ENCODE measurements around the gene KRTAP10-1. TPM values are rescaled to one million over a fixed set of nuclear protein-coding genes. Genes with fewer than 3 reads are reported as not detected.

Gene KRTAP10-1
- total RNA-seq, 1 experiment from 2014 or later = not detected

DNA sequence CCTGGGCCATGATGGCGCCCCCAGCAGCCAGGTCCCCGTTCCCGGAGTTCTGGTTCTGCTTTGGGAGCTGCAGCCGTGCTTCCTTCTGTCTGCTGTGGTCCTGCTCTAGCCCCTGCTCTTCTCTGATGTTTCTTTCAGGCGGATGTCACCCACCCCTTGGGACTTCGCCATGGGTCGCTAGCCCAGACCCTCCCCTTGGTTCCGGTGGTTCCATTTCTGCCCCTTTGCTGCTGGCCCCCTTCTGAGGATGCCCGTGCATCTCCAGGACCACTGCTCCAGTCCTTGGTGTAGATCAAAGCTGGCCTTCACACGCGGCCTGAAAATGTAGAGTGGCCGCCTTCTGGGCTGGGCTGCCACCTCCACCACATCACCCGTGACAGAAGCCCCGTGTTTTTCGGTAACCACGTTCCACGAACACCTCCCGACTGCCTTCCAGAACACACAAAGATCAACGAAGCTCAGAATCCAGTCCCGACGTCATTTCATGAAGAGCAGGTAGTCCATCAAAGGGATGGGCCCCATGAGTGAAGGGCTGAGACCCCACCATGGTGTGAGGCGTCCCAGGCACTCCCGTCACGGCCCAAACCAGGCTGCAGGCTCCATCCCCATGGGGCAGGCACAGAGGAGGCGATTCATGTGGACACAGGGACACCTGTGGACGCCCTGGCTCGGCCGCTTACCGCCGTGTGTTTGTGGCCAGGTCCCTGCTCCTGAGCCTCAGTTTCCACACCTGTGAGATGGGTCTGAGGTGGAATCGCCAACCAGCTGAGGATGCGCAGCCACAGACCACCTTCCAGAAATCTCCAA lies 24.4 kb downstream of the KRTAP10-1 start:
- DNase-seq (ENCODE audit: low spot score) = no peak

DNA sequence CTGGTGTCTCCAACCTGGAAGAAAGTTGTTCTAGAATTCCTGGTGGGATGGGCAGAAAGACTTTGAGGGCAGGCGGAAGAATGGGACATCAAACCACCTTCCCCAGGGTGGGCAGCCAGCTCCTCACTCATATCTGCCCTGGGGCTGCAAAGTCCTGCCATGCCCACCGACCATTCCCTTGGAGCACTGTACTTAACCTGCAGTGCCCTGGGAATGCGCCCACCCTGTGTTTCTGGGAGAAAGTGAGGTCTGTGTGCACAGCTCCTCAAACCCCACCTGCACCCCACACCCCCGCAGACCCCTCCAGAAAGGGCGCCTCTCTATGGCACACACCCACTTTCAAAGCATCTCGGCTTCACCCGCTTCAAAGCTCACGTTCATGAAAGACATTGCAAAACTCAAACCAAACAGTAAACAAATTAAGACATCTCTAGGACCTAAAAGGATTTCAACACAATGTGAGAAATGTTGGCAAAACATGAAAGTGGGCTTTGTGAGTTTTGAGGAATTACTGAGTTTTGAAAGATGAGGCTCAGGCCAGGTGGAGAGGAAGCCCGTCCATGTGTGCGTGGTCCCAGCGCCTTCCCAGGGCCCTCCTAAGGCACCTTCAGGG lies 25.1 kb downstream of the KRTAP10-1 start:
- DNase-seq (ENCODE audit: low spot score) = no peak

DNA sequence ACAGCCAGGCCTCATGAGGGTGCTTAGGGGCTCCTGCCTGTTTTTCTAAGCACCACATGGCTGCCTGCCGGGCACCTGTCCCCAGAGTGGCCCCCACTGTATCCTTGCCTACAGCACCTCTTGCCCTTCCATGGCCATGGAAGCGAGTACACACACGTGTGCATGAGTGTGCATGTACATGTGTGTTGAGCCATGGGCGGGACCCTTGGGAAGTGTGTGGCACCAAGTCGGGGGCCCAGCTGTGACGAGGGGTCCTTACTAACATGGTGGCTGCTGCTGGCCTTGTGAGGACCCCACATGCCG lies 25.8 kb downstream of the KRTAP10-1 start:
- DNase-seq (ENCODE audit: low spot score) = no peak

DNA sequence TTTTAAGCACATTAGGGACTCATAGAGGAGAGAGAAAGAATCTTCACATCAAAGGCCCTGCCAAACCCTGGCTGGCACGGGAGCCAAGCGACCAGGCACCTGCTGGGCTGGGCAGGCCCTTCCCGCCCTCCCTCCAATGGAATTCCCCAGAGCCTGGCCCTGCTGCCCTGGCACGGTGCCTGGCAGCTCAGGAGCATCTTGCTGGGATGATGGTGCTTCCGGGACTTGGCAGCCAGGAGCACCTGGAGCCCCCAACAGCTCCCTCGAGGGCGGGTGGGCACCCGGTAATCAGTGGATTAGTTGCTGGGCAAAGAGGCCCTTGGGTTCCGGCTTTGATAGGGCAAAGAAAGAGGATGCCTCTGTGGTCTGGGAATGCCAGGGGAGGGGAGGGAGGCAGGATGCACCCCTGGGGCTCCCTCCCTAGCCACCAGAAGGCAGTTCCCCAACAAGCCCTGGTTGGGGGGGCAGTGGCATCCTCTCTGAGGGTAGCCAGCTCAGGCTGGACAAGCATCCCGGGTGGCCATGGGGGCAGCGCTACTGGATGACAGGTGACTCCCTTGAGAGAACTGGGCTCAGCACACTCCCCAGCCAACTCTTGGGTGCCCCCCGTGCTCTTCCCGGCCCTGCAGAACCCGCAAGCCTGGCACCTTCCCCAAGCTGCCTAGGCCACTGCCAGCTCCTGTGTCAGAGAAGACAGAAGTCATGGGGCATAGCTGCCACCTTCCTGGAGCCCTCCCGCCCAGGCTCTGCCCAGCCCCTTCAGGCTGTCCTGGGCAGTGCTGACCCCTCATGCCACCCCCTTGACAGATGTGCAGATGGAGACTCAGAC lies 26.4 kb downstream of the KRTAP10-1 start:
- peak; percentile 65 for DNase-seq (ENCODE audit: low spot score)

DNA sequence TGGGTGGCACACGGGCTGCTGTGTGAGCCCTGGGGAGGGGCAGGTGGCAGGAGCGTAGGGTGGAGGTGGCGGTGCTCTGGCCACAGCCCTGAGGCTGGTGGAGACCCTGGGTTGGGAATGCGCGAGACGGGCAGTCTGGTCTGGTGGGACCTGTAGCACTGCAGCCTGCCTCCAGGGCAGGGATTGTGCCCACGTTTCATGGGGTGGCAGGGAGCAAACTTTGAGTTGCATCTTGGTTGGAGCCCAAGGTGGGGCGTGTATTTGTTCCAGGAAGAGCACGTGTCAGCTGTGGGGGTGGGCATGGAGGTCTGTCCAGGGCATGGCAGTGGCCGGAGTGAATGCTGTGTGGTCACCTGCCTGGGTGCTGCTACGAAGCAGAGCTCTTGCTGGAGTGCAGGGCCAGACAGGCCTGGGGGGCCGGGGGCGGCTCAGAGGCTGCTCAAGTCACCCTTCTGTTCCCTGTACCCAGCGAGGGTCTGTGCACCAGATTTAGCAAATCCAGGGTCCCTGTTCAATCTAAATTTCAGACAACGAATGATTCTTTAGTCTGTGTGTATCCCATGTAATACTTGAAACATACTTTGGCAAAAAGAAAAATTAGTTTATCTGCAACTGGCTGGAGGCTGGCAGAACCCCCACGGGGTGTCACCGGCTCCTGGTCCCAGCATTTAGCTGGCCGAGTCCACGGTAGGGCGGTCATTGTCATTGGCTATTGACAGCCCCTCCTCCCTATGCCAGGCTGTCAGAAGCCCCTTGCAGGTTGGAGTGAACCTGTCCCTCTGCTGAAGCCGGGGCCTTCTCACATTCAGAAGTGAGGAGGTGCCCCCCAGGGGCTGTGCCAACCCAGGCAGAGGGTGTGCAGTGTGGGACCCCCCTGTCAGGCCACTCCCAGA lies 27.3 kb downstream of the KRTAP10-1 start:
- no peak for DNase-seq (ENCODE audit: low spot score)

DNA sequence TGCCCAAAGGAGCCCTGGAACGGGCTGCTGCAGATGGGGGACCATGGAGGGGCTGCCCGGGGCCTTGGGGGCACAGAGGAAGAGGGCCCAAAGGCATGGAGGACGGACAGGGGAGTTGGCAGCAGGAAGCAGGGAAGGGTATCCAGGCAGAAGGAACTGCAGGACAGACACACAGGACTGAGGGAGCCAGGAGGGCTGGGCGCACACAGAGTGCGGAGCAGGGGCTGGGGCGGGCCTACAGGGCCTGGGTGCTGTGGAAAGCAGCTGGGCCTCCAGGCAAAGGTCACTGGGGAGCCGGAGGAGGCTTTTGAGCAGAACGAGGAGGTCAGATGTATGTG lies 28.1 kb downstream of the KRTAP10-1 start:
- no peak for DNase-seq (ENCODE audit: low spot score)

DNA sequence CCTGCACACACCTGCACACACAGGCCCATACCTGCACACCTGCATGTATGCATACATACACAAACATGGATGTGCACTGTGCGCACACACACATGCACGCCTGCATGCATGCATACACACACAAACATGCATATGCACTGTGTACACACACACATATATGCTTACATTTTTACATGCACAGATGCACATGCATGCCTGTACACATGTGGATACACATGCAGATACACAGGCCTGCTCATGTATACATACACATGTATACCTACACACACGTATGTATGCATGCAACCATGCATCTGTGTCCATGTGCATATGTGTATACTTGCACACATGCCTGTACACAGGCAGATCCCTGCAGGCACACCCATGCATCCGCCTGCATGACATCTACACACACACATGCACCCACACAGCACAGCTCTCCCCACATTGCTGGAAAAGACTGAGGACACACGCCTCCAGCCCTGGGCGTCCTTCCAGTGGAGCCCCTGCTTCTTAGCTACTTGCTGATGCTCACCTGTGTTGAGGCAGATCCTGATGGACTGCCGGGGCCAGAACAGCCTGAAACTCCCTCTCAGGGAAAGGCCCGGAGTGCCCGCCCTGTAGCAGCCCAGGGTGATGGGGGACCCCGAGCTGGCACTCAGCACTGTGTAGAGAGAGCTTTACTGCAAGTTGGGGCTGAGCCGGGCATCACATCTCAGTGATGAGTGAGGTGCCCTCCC lies 28.6 kb downstream of the KRTAP10-1 start:
- DNase-seq (ENCODE audit: low spot score) = no peak

DNA sequence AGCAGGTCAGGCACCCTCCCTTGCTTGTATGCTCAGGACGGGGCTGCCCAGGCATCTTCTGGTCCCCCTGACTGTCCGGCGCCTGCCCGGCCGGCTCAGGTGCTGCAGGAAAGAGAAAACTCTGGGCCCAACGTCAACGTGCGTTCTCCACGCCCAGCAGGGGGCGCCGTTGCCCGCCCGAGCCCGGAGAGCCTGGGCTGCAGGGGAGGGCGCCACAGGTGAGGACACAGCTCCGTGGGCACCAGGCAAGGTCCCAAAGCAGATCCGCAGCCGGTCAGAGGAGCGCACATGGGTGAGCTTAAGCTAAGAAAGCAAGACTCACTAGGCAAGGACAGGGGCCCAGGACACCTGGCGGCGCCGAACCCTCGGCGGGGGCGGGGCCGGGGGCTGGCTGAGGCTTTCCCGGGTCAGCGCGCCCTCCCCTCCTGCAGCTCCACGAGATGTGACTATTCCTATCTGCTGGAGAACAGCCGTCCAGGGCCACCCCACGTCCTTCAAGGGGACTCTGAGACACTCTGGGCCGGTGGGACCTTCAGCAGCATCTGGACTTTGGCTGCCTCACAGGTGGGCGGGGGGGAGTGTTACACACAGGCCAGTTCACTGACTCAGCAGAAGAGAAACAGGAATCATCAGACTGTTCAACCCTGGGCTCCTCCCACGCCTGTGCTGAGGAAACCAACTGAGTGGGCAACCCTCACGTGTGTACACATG lies 29.3 kb downstream of the KRTAP10-1 start:
- DNase-seq (ENCODE audit: low spot score) = peak; percentile 25

DNA sequence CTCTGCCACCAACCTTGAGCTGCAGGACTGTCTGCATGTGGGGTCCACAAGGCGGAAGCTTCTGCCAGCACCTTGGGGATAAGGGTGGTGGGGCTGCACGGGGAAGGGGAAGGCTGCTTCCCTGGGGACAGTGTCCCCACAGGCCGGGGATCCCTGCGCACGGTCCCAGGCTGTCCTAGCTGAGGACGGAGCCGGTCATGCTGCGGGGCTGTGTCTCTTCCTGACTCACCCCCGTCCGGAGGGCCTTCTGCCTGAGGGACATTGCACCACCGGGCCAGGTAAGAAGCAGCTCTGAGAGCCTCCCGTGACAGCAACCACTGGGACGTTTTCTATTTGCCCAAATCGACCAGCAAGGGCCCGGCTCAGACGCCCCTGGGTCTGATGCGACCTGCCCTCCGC lies 29.9 kb downstream of the KRTAP10-1 start:
- DNase-seq (ENCODE audit: low spot score) = no peak

DNA sequence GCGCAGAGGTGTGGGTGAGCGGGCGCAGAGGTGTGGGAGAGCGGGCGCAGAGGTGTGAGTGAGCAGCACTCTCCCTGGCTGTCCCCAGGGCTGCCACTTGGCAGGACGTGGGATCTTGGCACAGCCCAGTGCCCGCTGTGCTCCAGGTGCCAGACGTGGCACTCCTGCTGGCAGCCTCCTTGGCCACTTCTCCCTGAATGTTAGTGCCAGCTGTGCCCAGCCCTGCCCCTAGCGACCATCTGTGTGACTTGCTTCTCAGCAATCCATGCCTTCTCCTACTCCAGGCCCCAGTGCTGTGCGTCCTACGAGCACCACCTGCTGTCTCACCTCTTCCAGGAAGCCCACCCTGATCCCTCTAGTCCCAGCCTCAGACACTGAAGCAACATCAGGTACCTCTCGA lies 30.5 kb downstream of the KRTAP10-1 start:
- DNase-seq (ENCODE audit: low spot score) = peak; percentile 51

DNA sequence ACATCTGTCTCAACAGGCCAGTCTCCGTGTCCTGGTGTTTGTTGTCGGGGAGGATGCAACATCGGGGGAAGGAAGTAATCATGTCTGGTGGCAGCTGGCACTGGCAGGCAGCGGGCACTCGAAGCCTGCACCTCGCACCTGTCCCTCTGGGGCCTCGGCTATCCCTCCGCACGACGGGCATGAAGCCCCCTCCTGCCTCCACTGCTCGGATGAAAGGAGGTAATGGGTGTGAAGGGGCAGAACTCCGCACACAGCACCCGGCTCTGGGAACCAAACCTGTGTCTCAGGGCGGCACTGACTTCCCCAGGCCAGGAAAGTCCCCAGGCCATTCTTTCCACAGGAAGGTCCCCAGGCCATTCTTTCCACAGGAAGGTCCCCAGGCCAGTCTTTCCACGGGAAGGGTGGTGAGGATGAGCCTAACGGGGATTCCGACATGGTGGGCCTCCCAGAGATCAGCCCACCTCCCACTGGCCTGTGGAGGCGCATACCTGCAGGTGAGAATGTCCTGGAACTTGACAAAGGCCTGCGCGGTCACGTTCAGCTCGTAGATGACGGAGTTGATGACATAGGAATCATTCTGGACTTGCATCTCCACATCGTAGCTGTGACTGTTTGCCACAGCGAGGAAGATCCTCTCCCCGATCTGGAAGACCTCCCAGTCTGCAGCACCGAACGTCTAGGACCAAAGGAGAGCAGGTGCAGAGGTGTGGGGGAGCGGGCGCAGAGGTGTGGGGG lies 31.1 kb downstream of the KRTAP10-1 start:
- DNase-seq (ENCODE audit: low spot score) = no peak

DNA sequence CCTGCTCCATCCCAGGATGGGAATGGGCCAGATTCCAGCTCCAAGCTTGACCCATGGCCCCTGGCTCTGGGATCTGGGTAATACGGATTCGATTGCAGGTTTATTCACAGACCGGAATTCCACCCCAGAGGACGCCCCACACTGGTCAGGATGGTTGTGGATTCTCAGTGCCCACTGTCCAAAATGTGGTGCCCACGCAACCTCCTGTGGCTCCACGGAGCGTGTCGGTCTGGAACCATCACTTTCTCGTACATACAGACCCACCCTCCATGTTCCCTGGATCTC lies 31.6 kb downstream of the KRTAP10-1 start:
- no peak for DNase-seq (ENCODE audit: low spot score)

DNA sequence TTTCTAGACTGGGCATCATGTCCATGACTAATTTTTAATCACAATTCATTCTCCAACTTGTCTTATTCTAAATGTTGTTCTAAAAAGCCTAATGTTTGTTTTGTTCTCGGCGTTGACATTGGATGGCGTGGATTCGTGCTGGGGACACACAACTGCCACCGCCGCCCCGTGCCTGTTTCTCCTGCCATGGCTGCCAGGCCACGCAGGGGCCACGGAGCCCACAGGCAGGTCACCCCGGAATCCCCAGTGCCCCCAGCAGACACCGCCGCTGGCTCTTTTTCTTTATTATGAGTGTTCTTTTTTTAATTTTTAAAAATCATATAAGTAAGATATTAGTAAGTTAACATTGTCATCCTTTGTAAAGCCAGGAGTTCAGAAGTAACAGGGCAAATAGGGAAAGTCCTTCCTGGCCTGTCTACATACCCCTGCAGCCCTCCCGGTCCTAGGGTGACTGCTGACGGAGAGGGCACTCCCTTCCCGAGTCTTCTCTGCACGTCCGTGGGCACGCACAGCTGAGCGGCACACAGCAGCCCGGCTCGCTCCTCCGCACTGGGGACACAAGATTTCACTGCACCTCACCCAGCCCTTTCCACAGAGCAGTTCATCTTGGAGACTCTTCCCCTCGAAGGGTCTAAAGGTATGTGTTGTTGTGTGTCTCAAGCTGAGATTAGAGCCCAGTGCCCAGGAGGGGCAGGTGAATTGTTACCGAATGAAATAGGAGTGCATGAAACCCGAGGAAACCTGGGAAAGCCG lies 32.1 kb downstream of the KRTAP10-1 start:
- no peak for DNase-seq (ENCODE audit: low spot score)

DNA sequence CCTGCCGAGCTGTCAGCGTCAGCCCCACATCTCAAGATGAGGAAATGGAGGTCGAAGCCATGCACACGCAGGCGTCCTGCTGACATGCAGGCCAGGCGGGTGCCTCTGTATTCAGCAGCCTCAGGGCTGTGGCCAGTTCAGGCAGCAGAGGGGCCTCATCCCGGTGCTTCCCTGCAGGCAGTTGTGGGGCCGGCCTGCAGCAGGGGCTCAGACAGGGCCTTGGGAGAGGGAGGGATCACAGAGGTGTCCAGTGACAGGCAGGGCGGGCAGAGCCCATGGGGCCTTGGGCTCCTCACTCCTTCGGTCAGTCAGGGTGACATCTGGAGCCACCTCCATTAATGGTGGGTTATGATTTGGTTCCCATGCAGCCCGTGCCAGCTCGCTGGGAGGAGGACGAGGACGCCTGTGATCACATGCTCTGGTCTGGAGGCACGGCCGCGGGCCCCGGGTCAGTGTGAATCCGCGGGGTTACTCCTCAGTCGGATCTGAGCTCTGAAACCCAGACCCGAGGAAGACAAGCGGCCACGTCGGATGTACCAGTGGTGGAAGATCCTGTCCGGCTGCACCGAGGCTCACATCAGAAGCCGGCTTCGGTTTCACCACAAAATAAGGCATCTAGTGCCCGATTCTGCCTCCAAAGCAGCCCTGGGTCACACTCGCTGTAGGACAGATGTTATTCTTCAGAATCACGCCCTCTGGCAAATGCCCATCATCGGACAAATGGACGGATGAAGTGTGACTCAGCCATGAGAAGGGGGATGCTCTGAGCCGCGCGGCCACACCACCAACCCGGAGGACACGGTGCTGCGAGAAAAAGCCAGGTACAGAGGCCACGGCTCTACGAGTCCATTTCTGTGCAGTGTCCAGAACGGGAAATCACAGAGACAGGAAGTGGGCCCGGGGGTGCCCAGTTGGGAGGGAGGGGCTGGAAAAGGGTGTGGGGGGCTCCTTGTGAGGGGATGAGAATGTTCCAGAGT lies 33.4 kb downstream of the KRTAP10-1 start:
- no peak for DNase-seq (ENCODE audit: low spot score)

DNA sequence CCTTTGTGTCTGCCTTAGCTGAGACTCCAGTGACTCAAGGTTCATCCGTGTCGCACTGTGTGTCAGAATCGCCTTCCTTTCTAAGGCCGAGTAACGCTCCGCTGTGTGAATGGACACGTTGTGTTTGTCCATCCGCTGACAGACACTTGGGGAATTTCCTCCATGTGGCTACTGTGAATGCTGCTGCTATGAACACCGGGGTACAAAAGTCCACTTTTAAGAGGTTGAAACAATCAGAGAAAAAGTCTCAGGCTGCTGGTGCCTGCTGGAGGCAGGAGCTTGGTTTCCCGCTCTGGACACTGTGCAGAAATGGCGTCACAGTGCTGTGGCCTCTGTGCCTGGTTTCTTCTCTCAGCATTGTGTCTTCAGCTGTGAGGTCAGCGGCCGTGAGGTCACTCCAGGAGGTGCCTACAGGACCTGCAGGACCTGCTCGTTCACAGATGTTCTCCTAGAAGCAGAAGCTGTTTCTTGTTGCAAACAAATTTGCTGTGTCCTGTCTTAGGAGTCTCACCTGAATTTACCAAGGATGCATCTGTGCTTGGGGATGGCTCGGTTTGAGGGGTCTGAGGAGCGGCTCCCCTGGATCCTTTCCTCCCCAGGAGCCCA lies 34.2 kb downstream of the KRTAP10-1 start:
- DNase-seq (ENCODE audit: low spot score) = no peak

DNA sequence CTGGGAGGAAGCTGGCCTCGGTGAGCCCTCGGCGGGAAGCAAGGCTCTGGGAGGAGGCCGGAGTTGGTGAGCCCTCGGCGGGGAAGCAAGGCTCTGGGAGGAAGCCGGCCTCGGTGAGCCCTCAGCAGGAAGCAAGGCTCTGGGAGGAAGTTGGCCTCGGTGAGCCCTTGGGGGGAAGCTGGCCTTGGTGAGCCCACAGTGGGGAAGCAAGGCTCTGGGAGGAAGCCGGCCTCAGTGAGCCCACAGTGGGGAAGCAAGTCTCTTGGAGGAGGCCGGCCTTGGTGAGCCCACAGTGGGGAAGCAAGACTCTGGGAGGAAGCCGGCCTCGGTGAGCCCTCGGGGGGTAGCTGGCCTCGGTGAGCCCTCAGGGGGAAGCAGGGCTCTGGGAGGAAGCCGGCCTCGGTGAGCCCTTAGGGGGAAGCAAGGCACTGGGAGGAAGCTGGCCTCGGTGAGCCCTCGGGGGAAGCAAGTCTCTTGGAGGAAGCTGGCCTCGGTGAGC lies 36.0 kb downstream of the KRTAP10-1 start:
- no peak for DNase-seq (ENCODE audit: low spot score)
